Tibial nerve (tissue), 4 donors: ENCODE measurements around the gene SLC6A4.

Source experiments
- EP300 ChIP-seq, 2 donors: sonication (generic); formaldehyde crosslinking; IDR thresholded peaks; one replicate each; pipeline ENCODE4 v1.6.1; 2017; ENCODE audit warnings: antibody characterized with exemption in 2 of 2, mild to moderate bottlenecking in 1 of 2
- TF ChIP-seq, protein P1 (sequence below), 5 experiments: fragments of 200-600 bp in 3 of 5; fragments of 450-650 bp in 2 of 5; sonication (generic) in 3 of 5; IDR thresholded peaks; one replicate each; pipeline ENCODE4 v1.5.1; 2016 to 2019; ENCODE audit warnings: antibody characterized with exemption in 5 of 5, mild to moderate bottlenecking in 3 of 5, moderate library complexity in 2 of 5

DNA sequence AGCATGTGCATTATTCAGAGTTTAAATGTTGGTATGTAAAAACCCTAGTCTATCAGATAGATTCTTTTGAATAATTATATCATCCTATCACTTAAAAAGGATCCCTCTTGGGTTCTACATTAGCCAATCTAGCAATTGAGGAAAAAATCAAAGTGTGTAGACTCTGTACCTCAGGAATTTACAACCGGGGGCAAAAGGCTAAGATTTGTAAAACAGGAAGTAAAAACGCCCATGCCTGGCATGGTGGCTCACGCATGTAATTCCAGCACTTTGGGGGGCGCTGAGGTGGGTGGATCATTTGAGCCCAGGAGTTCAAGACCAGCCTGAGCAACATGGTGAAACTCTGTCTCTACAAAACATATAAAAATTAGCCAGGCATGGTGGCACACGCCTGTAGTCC lies 58.6 kb downstream of the SLC6A4 start:
- TF ChIP-seq, protein P1, sequence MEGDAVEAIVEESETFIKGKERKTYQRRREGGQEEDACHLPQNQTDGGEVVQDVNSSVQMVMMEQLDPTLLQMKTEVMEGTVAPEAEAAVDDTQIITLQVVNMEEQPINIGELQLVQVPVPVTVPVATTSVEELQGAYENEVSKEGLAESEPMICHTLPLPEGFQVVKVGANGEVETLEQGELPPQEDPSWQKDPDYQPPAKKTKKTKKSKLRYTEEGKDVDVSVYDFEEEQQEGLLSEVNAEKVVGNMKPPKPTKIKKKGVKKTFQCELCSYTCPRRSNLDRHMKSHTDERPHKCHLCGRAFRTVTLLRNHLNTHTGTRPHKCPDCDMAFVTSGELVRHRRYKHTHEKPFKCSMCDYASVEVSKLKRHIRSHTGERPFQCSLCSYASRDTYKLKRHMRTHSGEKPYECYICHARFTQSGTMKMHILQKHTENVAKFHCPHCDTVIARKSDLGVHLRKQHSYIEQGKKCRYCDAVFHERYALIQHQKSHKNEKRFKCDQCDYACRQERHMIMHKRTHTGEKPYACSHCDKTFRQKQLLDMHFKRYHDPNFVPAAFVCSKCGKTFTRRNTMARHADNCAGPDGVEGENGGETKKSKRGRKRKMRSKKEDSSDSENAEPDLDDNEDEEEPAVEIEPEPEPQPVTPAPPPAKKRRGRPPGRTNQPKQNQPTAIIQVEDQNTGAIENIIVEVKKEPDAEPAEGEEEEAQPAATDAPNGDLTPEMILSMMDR (IDR thresholded peaks at IDR 0.05): no peak
- no peak for TF ChIP-seq EP300 (IDR thresholded peaks at IDR 0.05)
